ENCODE measurements around the gene LAMC2.

- no peak for TF ChIP-seq CTCF (IDR thresholded peaks at IDR 0.05)
- TF ChIP-seq POLR2AphosphoS5 (IDR thresholded peaks at IDR 0.05) = no peak
Observed at GRCh38 chr1:183186841-183187240, 777 bp downstream of the LAMC2 start.

Measured in esophagus muscularis mucosa (tissue), 3 donors.